ENCODE data around the gene TAF4. TPM values are rescaled to one million over a fixed set of nuclear protein-coding genes. Genes with fewer than 3 reads are reported as not detected.

Gene TAF4
- total RNA-seq, 1 donor from 2014 or later = 22.2 TPM

GRCh38 chr20:62104791-62105345 lies 39.2 kb upstream of the TAF4 start:
- no peak for TF ChIP-seq CTCF (conservative IDR thresholded peaks at IDR 0.05)
- H3K4me3 Mint-ChIP-seq = no peak overlapping the region

DNA sequence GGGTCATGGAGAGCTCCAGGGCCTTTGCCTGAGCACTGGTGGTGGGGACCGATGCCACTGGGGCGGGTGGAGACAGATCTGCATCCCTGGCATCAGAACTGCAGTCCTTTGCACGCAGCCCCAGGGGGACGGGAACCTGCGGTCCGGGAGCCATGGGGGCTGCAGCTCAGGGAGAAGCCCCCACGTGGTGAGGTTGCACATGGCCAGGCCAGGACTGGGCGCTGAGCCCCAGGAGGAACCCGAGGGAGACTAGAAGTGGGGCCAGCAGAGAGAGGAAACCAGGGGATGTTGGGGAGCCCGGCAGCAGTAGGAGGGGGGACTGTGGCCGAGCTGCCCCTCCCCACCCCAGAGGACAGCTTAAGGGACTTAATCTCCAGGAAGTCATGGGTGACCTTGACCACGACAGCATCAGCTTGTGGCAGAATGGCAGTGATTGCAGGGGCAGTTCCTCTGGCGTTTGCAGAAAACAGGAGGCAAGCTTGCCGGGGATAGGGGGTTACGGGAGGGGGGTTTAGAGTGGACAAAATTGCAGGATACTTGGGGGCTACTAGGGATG lies 38.6 kb upstream of the TAF4 start:
- no peak for DNase-seq (ENCODE audit: extremely low spot score, unreplicated experiment)
- TF ChIP-seq CTCF (conservative IDR thresholded peaks at IDR 0.05) = no peak
- Mint-ChIP-seq H3K36me3 (no peaks in the 10 kb centered on the region), H3K4me3 (no peak overlapping the region), H3K27me3 (peaks cover 13% of the 10 kb centered on the region), H3K9me3 (peaks cover 7% of the 10 kb centered on the region), H3K27ac (no peak overlapping the region), H3K4me1 (ENCODE audit: unreplicated experiment) (no peaks in the 10 kb centered on the region)

More at GRCh38 chr20:62104791-62105345, 39.2 kb upstream of the TAF4 start:
- no peak for DNase-seq (ENCODE audit: extremely low spot score, unreplicated experiment)
- H3K4me1 Mint-ChIP-seq (ENCODE audit: unreplicated experiment) = no peaks in the 10 kb centered on the region
- no peak overlapping the region for H3K27ac Mint-ChIP-seq
- H3K36me3 Mint-ChIP-seq = no peaks in the 10 kb centered on the region
- peaks cover 8% of the 10 kb centered on the region for H3K9me3 Mint-ChIP-seq
- H3K27me3 Mint-ChIP-seq = peaks cover 13% of the 10 kb centered on the region

GRCh38 chr20:62103508-62104233 lies 38.0 kb upstream of the TAF4 start:
- Mint-ChIP-seq H3K27ac (no peak overlapping the region), H3K27me3 (peaks cover 13% of the 10 kb centered on the region), H3K4me1 (ENCODE audit: unreplicated experiment) (no peaks in the 10 kb centered on the region), H3K9me3 (peaks cover under 1% of the 10 kb centered on the region), H3K36me3 (no peaks in the 10 kb centered on the region), H3K4me3 (no peak overlapping the region)
- no peak for TF ChIP-seq CTCF (conservative IDR thresholded peaks at IDR 0.05)
- no peak for DNase-seq (ENCODE audit: extremely low spot score, unreplicated experiment)

DNA sequence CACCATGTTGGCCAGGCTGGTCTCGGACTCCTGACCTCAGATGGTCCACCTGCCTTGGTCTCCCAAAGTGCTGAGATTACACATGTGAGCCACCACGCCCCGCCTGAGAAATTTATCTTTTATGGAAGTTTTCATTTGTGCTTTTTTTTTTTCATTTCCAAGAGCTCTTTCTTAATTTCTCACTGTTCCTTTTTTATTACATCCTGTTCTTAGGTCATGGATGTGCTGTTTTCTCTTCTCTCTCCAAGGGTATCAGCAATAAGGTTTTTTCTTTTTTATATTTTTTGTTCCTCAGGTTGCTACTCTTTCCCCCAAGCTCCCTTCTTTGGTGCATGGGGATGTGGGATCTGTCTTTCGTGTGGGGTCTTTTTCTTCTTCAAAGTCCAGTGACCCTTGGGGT lies 35.4 kb upstream of the TAF4 start:
- H3K4me1 Mint-ChIP-seq (ENCODE audit: unreplicated experiment) = no peaks in the 10 kb centered on the region
- no peak overlapping the region for H3K4me3 Mint-ChIP-seq
- DNase-seq (ENCODE audit: extremely low spot score, unreplicated experiment) = no peak
- no peak for TF ChIP-seq CTCF (conservative IDR thresholded peaks at IDR 0.05)
- H3K27ac Mint-ChIP-seq = no peak overlapping the region
- H3K36me3 Mint-ChIP-seq = no peaks in the 10 kb centered on the region
- peaks cover 13% of the 10 kb centered on the region for H3K27me3 Mint-ChIP-seq
- H3K9me3 Mint-ChIP-seq = no peaks in the 10 kb centered on the region

GRCh38 chr20:62097881-62098407 lies 32.3 kb upstream of the TAF4 start:
- no peak for DNase-seq (ENCODE audit: extremely low spot score, unreplicated experiment)
- no peaks in the 10 kb centered on the region for H3K9me3 Mint-ChIP-seq
- TF ChIP-seq CTCF (conservative IDR thresholded peaks at IDR 0.05) = no peak
- peaks cover 7% of the 10 kb centered on the region for H3K27me3 Mint-ChIP-seq
- no peak overlapping the region for H3K4me3 Mint-ChIP-seq
- H3K4me1 Mint-ChIP-seq (ENCODE audit: unreplicated experiment) = no peaks in the 10 kb centered on the region
- H3K36me3 Mint-ChIP-seq = no peaks in the 10 kb centered on the region
- no peak overlapping the region for H3K27ac Mint-ChIP-seq
